Lower leg skin (tissue), 4 donors: ENCODE measurements around the gene LTA. TPM values are rescaled to one million over a fixed set of nuclear protein-coding genes. Genes with fewer than 3 reads are reported as not detected.
A peak's percentile ranks its signal among the peaks of the same experiment; 100 is the strongest.

ENCODE experiments used
- DNase-seq, 2 donors: peaks; one replicate each; pipeline ENCODE4 v3.0.0-alpha.2; 2019; ENCODE audit warnings: low spot score in 2 of 2
- H3K4me3 ChIP-seq: fragments of 200-600 bp; sonication (generic); 2 replicates; pipeline ENCODE4 v1.5.1; 2017; ENCODE audit warnings: mild to moderate bottlenecking, low read depth; ENCODE audit not compliant: poor library complexity, severe bottlenecking
- CTCF ChIP-seq, 3 donors: fragments of 450-650 bp; IDR thresholded peaks; one replicate each; pipeline ENCODE4 v1.5.1; 2016; ENCODE audit warnings: antibody characterized with exemption in 3 of 3, mild to moderate bottlenecking in 3 of 3, moderate library complexity in 2 of 3
- POLR2A ChIP-seq, 2 donors: fragments of 450-650 bp; IDR thresholded peaks; one replicate each; pipeline ENCODE4 v1.6.1; 2016 to 2017; ENCODE audit warnings: antibody characterized with exemption in 2 of 2, mild to moderate bottlenecking in 1 of 2, moderate library complexity in 1 of 2
- WGBS, 2 donors: methylation state at CpG; one replicate each; pipeline ENCODE4 v1.1.5; 2018; 5-methylcytosine and 5-hydroxymethylcytosine counted together
- intact Hi-C: fragments of 100-400 bp; cut with DNase I; formaldehyde crosslinking; loops from one replicate; pipeline ENCODE4 v1.15.0; 2023; ENCODE audit warnings: low total_unique reads
- total RNA-seq, 4 donors: library from RNA; depleted of rRNA; stranded (reverse); fragments of >200 nt; gene quantifications; one replicate each; pipeline ENCODE4 v1.1.0, GENCODE V29; 2016

The LTA gene
- total RNA-seq, 4 donors from 2014 or later: not detected

- 81 to 86% methylated on average over 2 of the region's 2 CpGs for WGBS, 2 donors
- no peak for DNase-seq
- intact Hi-C loops: no loop called here
- TF ChIP-seq POLR2A (IDR thresholded peaks at IDR 0.05) (no peak), CTCF (IDR thresholded peaks at IDR 0.05) (no peak)
- H3K4me3 ChIP-seq: no peak overlapping the region
These were observed 44.9 kb downstream of the LTA start for GRCh38 chr6:31617010-31617409.

- DNase-seq: peak; percentile 98 to 99
- intact Hi-C loops: no loop called here
- peak in 1 of 3 donors; percentile 68 for TF ChIP-seq CTCF (IDR thresholded peaks at IDR 0.05)
- peak in 1 of 2 donors; percentile 63 for TF ChIP-seq POLR2A (IDR thresholded peaks at IDR 0.05)
- WGBS, 2 donors: 0% methylated on average over 50 of the region's 50 CpGs
- H3K4me3 ChIP-seq: no peak overlapping the region
These were observed 47.9 kb downstream of the LTA start for GRCh38 chr6:31619805-31620585.

GRCh38 chr6:31620586-31621319 lies 48.7 kb downstream of the LTA start, which contains the start of gene PRRC2A:
Gene PRRC2A (plus strand): TSS chr6:31620715. CDS start chr6:31622790, 2,075 bp downstream.
- DNase-seq: peak; percentile 66 to 99
- 0 to 1% methylated on average over 51 to 64 of the region's 67 CpGs for WGBS, 2 donors
- TF ChIP-seq POLR2A (IDR thresholded peaks at IDR 0.05): peak in 1 of 2 donors; percentile 65
- no peak for TF ChIP-seq CTCF (IDR thresholded peaks at IDR 0.05)

GRCh38 chr6:31621320-31621939 lies 49.3 kb downstream of the LTA start:
- no peak for DNase-seq
- intact Hi-C loops: no loop called here
- TF ChIP-seq CTCF (IDR thresholded peaks at IDR 0.05) (no peak), POLR2A (IDR thresholded peaks at IDR 0.05) (no peak)
- 9% methylated on average over 15 of the region's 15 CpGs for WGBS, 2 donors
- peak overlapping the region; percentile 76 for H3K4me3 ChIP-seq

More at GRCh38 chr6:31620586-31621319, 48.7 kb downstream of the LTA start, which contains the start of gene PRRC2A:
- intact Hi-C loops: no loop called here
- peak within 1 kb of the TSS; percentile 76 for H3K4me3 ChIP-seq

- no peak for DNase-seq
- TF ChIP-seq CTCF (IDR thresholded peaks at IDR 0.05) (no peak), POLR2A (IDR thresholded peaks at IDR 0.05) (no peak)
- 19% methylated on average over 4 of the region's 4 CpGs for WGBS, 2 donors
- intact Hi-C loops: no loop called here
- no peak overlapping the region for H3K4me3 ChIP-seq
These were observed 49.9 kb downstream of the LTA start for GRCh38 chr6:31621991-31622390.
